ENCODE measurements around the gene KCNMB2.
A peak's percentile ranks its signal among the peaks of the same experiment; 100 is the strongest.

KCNMB2 gene

DNA sequence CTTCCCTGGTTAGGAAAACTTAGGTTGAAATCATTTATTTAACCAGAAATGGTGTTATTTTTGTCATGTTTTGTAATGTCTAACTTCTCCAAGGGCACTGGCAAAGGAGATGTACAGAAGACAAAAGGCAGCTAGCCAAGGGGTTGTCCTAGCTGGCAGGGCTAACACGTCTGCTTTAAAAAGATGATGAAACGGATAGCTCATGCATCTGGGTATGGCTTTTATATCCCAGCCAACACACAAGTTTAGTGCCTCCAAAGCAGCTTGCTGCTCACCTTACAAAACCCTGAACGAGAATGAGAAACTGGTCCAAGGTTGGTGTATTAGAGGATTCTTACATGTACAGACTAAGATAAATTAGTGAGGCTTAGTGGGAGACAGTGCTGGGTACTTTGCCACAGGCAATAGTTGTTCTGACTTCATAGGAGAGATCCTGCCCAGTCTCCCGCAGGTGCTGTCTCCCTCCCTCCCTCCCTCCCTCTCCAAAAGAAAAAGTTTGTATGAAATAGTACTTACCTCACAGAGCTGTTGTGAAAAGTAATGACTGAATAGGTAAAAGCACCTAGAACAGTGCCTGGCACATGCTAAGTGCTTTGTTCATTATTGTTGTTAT, 47.8 kb downstream of the KCNMB2 start:
- DNase-seq: no peak

GRCh38 chr3:178584722-178585380, 48.6 kb downstream of the KCNMB2 start:
- DNase-seq: no peak

- DNase-seq: no peak
Observed at GRCh38 chr3:178585454-178585853, 49.2 kb downstream of the KCNMB2 start.

DNA sequence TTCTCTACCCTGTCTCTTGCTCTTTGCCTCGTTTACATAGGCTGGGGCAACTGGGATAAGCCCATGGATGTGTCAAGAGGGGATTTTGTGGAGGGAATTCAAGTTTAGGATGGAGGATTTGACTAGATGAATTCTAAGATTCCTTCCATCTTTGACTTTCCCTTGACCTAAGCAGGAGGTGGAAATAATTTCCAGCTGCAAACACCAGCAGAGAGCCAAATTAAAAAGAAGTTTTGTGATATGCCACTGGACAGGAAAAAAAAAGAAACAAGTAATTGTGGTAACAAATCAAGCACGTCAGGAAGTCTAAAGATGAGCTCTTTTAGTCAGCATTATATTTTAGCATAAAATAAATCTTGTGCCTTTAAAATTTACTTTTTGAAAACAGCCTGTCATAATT, 49.8 kb downstream of the KCNMB2 start:
- peak; percentile 5 for DNase-seq

GRCh38 chr3:178588628-178589027, 52.4 kb downstream of the KCNMB2 start:
- peak; percentile 88 for DNase-seq

- DNase-seq: no peak
Observed at GRCh38 chr3:178593786-178594185, 57.5 kb downstream of the KCNMB2 start.

DNA sequence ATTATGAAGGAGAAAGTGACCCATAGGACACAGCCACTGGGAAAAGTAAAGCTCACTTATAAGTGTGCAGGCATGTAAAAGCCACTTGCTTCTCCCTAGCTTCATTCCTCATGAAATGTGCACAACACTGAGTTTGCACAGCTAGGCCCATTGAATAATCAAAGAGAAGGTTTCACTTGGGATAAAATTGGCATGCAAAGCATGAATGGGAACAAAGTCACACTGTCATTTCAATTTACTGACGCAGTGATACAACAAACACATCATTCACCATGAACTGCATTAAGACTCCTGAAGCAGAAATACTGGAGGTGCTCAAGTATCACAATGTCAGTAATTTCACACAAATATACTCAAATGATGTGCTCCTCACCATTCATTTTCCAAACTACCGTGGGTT, 61.1 kb downstream of the KCNMB2 start:
- no peak for DNase-seq

GRCh38 chr3:178602856-178603255, 66.6 kb downstream of the KCNMB2 start:
- no peak for DNase-seq

DNA sequence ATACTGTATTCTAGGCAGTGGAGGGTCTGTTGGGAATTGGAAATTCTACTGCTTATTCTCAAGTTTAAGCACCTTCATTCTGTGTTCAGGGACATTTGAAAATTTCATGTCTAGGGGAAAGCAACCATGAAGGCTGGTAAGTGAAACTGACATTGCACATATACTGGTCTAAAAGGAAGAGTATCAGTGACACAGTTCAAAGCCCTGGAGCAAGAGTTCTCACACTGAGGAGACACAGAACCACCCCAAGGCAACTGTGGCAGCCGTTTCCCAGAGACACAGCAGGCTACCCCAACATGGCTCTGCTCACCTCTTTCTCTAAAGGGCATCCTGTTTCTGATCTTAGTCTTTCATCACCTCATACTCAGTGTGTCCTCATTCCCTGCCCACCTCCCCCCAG, 67.5 kb downstream of the KCNMB2 start:
- no peak for DNase-seq

GRCh38 chr3:178618197-178618596, 82.0 kb downstream of the KCNMB2 start:
- DNase-seq: no peak

DNA sequence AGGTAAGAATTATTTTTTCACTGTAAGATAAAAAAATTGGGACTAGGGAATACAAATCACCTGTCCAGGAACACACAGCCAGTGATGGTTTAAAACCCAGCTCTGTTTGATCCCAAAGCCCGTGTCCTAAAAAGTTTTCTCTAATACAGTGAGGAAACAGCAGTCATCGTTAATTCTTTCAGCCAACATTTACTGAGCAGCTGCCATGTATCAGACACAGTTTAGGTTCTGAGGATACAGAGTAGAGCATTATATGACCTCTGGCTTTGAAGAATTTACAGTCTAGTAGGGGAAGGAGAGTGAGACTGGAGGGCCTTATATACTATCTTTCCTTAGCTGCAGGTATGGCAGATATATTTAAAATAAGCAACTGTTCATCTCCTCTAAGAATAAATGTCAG, 82.7 kb downstream of the KCNMB2 start:
- DNase-seq: no peak

- no peak for DNase-seq
Observed at GRCh38 chr3:178623666-178624255, 87.5 kb downstream of the KCNMB2 start.

DNA sequence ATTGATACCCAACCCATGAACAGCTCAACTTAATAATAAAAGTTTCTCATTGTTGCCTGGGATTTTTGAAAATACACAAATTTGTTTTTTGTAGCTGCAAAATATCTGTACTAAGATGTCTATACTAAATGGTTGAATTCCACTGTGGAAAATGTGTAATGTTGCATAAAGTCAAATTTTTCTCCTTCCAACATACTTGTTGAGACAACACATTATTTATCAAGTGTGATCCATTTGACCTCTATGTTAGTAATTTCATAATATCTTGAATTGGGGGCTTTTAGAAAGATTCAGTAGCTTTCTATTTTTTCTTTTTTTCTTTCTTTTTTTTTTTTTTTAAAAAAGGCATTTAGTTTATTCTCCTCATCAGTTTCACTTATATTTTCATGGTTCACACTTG, 88.0 kb downstream of the KCNMB2 start:
- no peak for DNase-seq

GRCh38 chr3:178625053-178625600, 88.9 kb downstream of the KCNMB2 start:
- DNase-seq: no peak

DNA sequence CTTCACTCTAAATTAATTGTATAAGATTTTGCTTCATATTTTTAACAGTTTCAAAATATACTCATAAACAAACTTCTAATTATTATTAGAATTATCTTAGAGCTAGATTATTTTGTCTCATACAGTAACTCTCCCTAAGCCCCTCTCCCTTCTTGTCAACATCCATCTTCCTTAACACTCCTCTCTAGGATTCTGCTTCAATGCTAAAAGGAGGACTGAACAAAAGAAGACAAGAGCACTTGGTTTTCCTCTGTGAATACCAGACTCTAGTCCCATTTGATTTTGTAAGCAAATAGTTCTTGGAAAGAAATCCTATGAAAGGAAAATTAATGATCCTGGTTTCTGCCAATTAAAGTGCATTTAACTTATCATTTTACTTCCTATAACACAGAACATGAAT, 91.8 kb downstream of the KCNMB2 start:
- DNase-seq: peak; percentile 14

- DNase-seq: no peak
Observed at GRCh38 chr3:178629430-178630178, 93.4 kb downstream of the KCNMB2 start.

DNA sequence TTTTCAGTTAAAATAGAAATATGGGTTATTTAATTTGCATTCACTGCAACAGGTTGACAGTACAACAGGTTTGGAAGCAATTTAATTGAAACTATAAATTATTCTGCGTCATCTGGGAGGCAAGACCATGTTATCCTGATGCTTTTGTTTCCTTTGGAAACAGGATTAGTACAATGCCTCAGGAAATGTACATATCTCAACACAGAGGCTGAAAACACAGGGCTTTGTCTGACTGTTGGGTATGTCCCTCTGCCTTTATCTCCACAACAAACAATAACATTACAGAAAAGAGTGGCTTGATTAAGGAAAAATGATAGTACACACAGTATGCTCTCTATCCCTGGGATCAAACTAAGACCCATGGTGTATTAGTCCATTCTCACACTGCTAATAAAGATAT, 95.7 kb downstream of the KCNMB2 start:
- DNase-seq: no peak

- peak; percentile 77 for DNase-seq
Observed at GRCh38 chr3:178634975-178635374, 98.7 kb downstream of the KCNMB2 start.

- DNase-seq: no peak
Observed at GRCh38 chr3:178637802-178638201, 101.6 kb downstream of the KCNMB2 start.

DNA sequence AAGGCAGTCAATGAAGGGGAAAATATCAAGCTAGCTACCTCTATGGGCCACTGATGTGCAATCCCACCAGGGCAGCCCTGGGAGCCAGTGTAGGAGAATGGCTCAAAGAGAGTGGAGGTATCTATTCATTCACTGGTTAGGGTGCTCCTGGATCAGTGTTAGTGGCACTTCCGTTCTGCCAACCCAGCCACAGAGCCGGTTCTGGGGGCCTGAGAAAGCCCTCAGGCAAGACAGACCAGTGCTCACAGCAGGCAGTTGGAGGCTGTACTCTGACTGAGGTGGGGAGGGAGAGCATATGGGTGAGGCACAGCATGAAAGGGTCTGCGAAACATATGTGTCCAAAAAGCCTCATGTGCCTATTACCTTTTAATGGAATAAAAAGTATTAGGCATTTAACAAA, 109.3 kb downstream of the KCNMB2 start:
- DNase-seq: no peak

DNA sequence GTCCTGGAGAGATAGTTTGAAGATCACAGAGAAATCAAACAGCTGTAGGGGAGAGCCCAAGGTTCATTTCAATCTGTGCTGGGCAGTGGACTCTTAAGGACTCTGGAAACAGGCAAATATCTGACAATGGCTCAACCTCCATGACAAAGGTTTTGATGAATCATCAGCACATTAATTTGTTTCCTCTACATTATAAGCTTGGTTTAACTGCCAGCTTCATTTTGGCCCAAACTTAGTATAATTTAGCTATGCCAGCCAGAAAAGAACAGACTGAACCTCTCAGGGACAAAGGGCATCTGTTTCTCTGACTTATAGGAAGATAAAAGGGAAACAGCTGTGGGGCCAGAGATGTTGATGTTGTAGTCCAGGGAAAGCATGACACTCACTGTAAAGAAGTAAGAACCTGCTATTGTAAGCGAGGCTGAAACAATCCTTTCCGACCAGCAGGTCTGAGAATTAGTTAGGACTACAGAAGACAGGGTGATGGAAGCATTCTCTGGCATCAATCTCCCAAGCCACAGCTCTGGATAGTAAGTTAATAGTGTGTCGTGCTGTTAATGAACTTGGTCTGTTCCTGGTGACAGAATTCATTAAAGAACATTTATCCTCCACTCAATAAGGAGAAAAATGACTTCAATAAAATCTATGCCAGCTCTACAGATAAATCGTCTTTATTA, 110.1 kb downstream of the KCNMB2 start:
- DNase-seq: no peak

DNA sequence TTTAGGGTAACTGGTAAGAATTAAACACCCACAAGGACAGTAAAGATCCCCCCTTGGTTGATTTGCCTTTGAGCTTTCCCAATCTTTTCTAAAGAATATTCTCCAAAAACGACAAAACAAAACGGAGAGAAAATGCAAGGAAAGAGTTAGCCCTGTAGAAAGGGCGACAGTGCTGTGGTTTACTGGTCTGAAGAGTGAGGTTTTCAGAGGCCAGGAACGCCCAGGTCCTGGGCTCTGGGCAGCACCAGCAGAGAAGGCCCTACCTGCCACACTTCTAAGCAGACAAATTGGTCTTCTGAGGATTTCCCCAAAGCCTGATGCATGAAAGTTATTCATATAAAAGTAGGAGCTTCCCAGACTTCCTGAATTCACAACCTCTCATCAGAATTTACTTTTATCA, 119.3 kb downstream of the KCNMB2 start:
- DNase-seq: no peak
